Measurements from ENCODE around the gene HOXC5. TPM values are rescaled to one million over a fixed set of nuclear protein-coding genes. Genes with fewer than 3 reads are reported as not detected.

HOXC5 gene
- total and polyA plus RNA-seq, 2 donors (not counting 1 experiment from before 2014, with no cell fraction given), result not detected

- Histone ChIP-seq H3K27me3 (replicated peaks in 1 of 4; ENCODE audit: control extremely low read depth in 1 of 4, control insufficient read depth in 3 of 4, insufficient read depth in 4 of 4, low read length in 3 of 4) (peaks cover 0 to 93% (median 73%) of the 10 kb centered on the region in 4 experiments), H4K20me1 (ENCODE audit: control insufficient read depth, insufficient read depth, low read length, poor library complexity, severe bottlenecking) (no peaks in the 10 kb centered on the region), H3K79me2 (ENCODE audit: control insufficient read depth, insufficient read depth, low read length) (no peaks in the 10 kb centered on the region), H3K9me3 (ENCODE audit: control extremely low read depth in 1 of 3, control insufficient read depth in 2 of 3, insufficient read depth in 1 of 3, low read length in 2 of 3) (peaks cover 0 to 45% (median 6%) of the 10 kb centered on the region in 3 donors), H3K4me2 (replicated peaks; ENCODE audit: low read depth, low read length, poor library complexity, severe bottlenecking) (peak overlapping the region; percentile 88), H3K4me1 (ENCODE audit: control insufficient read depth in 2 of 2, insufficient read depth in 2 of 2, low read length in 2 of 2) (peaks cover 25 to 42% of the 10 kb centered on the region in 2 donors), H2AFZ (ENCODE audit: insufficient read depth, low read depth, low read length, poor library complexity, severe bottlenecking) (peak overlapping the region; percentile 82), H3K36me3 (replicated peaks in 1 of 2; ENCODE audit: control extremely low read depth in 1 of 2, control insufficient read depth in 1 of 2, extremely low read depth in 1 of 2, insufficient read depth in 2 of 2, low read length in 1 of 2) (no peaks in the 10 kb centered on the region), H3K9ac (ENCODE audit: low read length) (peak overlapping the region; percentile 70), H3K4me3 (ENCODE audit: control extremely low read depth in 1 of 5, extremely low read depth in 1 of 5, insufficient read depth in 1 of 5, low read depth in 2 of 5, low read length in 4 of 5) (peak overlapping the region in 4 of 5 experiments; percentile 43 to 71 (median 48)), H3K27ac (ENCODE audit: low read length in 2 of 2) (peak overlapping the region; percentile 30 to 40)
- peak; percentile 87 for ATAC-seq (ENCODE audit: low read depth)
- H3K27me3 Mint-ChIP-seq, result peaks cover 63% of the 10 kb centered on the region
- no peaks in the 10 kb centered on the region for H3K9me3 Mint-ChIP-seq (ENCODE audit: insufficient read depth)
- CTCF ChIA-PET, result interaction anchor here (0.9 to 3.9 kb wide), 11 partner anchors 9 to 190 kb away, joined by 3 to 31 read pairs (median 4); partner anchors contain the start of genes HOXC5 and HOXC8
- peaks cover 22% of the 10 kb centered on the region for H3K4me1 Mint-ChIP-seq
- no peak for TF ChIP-seq EZH2 (IDR thresholded peaks at IDR 0.05; ENCODE audit: borderline replicate concordance, insufficient read depth, low read depth, low read length, poor library complexity, severe bottlenecking)
- TF ChIP-seq CTCF (IDR thresholded peaks at IDR 0.05), result no peak
- peak; percentile 84 for DNase-seq
- POLR2A ChIA-PET, result interaction anchor here (0.6 to 1.5 kb wide), 8 partner anchors 10 to 798 kb away, joined by 3 to 10 read pairs (median 6); partner anchors contain the start of gene HOXC6
- 4% methylated on average over 29 of the region's 34 CpGs for WGBS (ENCODE audit: insufficient coverage)
- intact Hi-C loops (cut with micrococcal nuclease), result loop anchor here (1.0 kb wide), 1 partner anchor 35 kb away; the partner anchor contains the start of gene HOXC4
- peak overlapping the region; percentile 83 for H3K27ac Mint-ChIP-seq
- H3K4me3 Mint-ChIP-seq, result peak overlapping the region; percentile 90
These were observed 14.9 kb upstream of the HOXC5 start for GRCh38 chr12:54017878-54018467.

- Histone ChIP-seq H3K4me3 (ENCODE audit: control extremely low read depth in 1 of 5, extremely low read depth in 1 of 5, insufficient read depth in 1 of 5, low read depth in 2 of 5, low read length in 4 of 5) (peak overlapping the region in 4 of 5 experiments; percentile 43 to 71 (median 48)), H3K79me2 (ENCODE audit: control insufficient read depth, insufficient read depth, low read length) (no peaks in the 10 kb centered on the region), H3K9me3 (ENCODE audit: control extremely low read depth in 1 of 3, control insufficient read depth in 2 of 3, insufficient read depth in 1 of 3, low read length in 2 of 3) (peaks cover 0 to 45% (median 6%) of the 10 kb centered on the region in 3 donors), H3K4me2 (replicated peaks; ENCODE audit: low read depth, low read length, poor library complexity, severe bottlenecking) (peak overlapping the region; percentile 88), H3K36me3 (replicated peaks in 1 of 2; ENCODE audit: control extremely low read depth in 1 of 2, control insufficient read depth in 1 of 2, extremely low read depth in 1 of 2, insufficient read depth in 2 of 2, low read length in 1 of 2) (no peaks in the 10 kb centered on the region), H3K27me3 (replicated peaks in 1 of 4; ENCODE audit: control extremely low read depth in 1 of 4, control insufficient read depth in 3 of 4, insufficient read depth in 4 of 4, low read length in 3 of 4) (peaks cover 0 to 93% (median 73%) of the 10 kb centered on the region in 4 experiments), H3K4me1 (ENCODE audit: control insufficient read depth in 2 of 2, insufficient read depth in 2 of 2, low read length in 2 of 2) (peaks cover 25 to 40% of the 10 kb centered on the region in 2 donors), H3K9ac (ENCODE audit: low read length) (peak overlapping the region; percentile 70), H3K27ac (ENCODE audit: low read length in 2 of 2) (peak overlapping the region; percentile 30 to 40), H2AFZ (ENCODE audit: insufficient read depth, low read depth, low read length, poor library complexity, severe bottlenecking) (peak overlapping the region; percentile 82), H4K20me1 (ENCODE audit: control insufficient read depth, insufficient read depth, low read length, poor library complexity, severe bottlenecking) (no peaks in the 10 kb centered on the region)
- no peaks in the 10 kb centered on the region for H3K9me3 Mint-ChIP-seq (ENCODE audit: insufficient read depth)
- WGBS (ENCODE audit: insufficient coverage), result 30% methylated on average over 12 of the region's 29 CpGs
- ATAC-seq (ENCODE audit: low read depth) (no peak), DNase-seq (peak; percentile 17)
- intact Hi-C loops (cut with micrococcal nuclease), result loop anchor here (1.0 kb wide), 1 partner anchor 35 kb away; the partner anchor contains the start of gene HOXC4
- H3K27me3 Mint-ChIP-seq, result peaks cover 64% of the 10 kb centered on the region
- TF ChIP-seq CTCF (IDR thresholded peaks at IDR 0.05) (no peak), EZH2 (IDR thresholded peaks at IDR 0.05; ENCODE audit: borderline replicate concordance, insufficient read depth, low read depth, low read length, poor library complexity, severe bottlenecking) (no peak)
- H3K4me3 Mint-ChIP-seq, result peak overlapping the region; percentile 90
- H3K27ac Mint-ChIP-seq, result peak overlapping the region; percentile 83
- ChIA-PET POLR2A (no interaction called here), CTCF (interaction anchor here (1.0 to 3.9 kb wide), 2 partner anchors 12 to 13 kb away, joined by 3 to 31 read pairs; partner anchors contain the start of gene HOXC5)
- peaks cover 22% of the 10 kb centered on the region for H3K4me1 Mint-ChIP-seq
These were observed 14.3 kb upstream of the HOXC5 start for GRCh38 chr12:54018468-54018984.
